ENCODE data around the gene SLC23A1.
"Not testable (repeated sequence)": the region's sequence is repeated elsewhere in the genome, so short reads cannot be mapped to it uniquely, and the experiment has no call there.

Gene SLC23A1

GRCh38 chr5:139363937-139364336, 19.2 kb downstream of the SLC23A1 start:
- no peak for DNase-seq

- no peak for DNase-seq
Observed at GRCh38 chr5:139361835-139362429, 21.2 kb downstream of the SLC23A1 start.

- no peak for DNase-seq
Observed at GRCh38 chr5:139360384-139360783, 22.7 kb downstream of the SLC23A1 start.

- DNase-seq = no peak
Observed at GRCh38 chr5:139358064-139358463, 25.0 kb downstream of the SLC23A1 start.

GRCh38 chr5:139355900-139356299, 27.2 kb downstream of the SLC23A1 start:
- not testable (repeated sequence) for DNase-seq

GRCh38 chr5:139354186-139354585, 28.9 kb downstream of the SLC23A1 start:
- DNase-seq = no peak

GRCh38 chr5:139347863-139348262, 35.2 kb downstream of the SLC23A1 start:
- DNase-seq = not testable (repeated sequence)

DNA sequence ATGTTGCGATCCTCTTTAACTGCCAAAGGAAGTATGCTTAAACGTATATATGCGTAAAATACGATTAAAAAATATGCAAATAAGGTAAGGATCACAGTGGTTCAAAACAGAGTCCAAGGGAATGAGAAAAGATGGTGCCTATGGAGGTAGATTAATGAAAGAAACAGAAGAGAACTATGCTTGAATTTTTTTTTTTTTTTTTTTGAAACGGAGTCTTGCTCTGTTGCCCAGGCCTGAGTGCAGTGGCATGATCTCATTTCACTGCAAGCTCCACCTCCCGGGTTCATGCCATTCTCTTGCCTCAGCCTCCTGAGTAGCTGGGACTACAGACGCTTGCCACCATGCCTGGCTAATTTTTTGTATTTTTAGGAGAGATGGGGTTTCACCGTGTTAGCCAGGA, 37.7 kb downstream of the SLC23A1 start:
- not testable (repeated sequence) for DNase-seq

DNA sequence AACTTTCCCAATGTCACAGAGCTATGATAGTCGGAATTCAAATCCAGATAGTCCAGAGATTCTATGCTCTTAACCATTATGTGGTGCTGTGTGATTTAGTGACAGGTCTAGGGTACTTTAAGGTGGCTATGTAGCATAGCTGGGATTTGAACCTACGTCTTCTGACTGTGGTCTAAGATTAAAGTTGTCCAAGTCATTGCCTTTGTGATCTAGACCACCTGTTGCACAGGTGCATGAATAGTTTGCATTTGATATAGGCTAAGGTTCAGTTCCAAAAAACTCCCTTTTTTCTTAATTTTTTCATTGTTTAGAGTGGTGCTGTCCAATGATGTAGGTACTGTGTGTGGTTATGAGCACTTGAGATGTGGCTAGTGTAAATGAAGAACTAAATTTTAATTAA, 38.9 kb downstream of the SLC23A1 start:
- no peak for DNase-seq

DNA sequence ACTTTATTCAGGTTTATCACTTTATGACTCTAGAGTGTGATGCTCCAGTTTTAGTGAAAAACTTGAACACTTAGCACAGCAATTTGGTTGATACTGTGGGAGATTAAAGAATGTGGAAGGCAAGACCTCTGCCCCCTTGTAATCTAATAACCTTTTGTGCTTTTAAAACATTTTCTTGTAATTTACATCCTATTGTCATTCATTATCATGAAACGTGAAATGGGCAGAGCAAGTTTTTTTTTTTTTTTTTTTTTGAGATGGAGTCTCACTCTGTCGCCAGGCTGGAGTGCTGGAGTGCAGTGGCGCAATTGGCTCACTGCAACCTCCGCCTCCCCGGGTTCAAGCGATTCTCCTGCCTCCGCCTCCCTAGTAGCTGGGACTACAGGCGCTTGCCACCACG, 39.6 kb downstream of the SLC23A1 start:
- DNase-seq = no peak

GRCh38 chr5:139342423-139342723, 40.7 kb downstream of the SLC23A1 start:
- DNase-seq = no peak

DNA sequence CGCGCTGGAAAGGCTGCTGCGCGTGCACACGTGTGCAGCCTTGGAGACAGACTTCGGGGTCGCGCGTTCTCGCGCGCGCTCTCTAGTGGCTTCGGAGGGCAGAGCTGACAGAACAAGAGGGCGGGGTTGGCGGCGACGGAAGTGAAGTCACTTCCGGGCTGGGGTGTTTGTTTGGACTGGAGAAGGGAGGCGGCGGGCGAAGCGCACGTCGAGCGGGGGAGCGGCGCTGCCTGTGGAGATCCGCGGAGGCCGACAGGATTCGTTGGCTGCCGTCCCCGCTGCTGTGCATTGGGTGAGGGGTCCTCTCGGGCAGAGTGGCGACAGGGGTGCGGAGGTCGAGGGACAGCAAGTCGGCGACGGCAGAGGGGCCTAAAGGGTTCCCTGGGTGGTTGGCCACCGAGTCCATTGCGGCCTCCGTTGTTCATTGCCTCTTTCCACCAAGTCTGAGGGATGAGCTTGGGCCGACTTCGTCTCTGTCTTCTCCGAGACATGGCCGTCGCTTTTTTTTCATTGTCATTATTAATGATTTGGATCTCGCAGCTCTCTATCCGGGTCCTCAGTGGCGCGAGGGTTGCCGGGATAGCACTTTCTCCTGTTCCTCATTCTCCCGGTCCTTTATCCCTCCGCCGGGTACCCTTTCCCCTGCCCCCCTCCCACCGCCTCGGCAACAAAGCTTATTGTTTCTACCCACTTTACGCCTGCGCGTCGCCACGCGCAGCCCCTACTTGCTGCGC, 41.2 kb downstream of the SLC23A1 start, which contains the start of gene PAIP2:
Gene PAIP2, plus strand, starts transcription at position 166 of the 734 bp plus-strand sequence. CDS start 21,931 bp downstream, outside the sequence.
- DNase-seq = peak; percentile 95

GRCh38 chr5:139341187-139341688, 41.9 kb downstream of the SLC23A1 start:
- DNase-seq = no peak

- DNase-seq = no peak
Observed at GRCh38 chr5:139340051-139340450, 43.0 kb downstream of the SLC23A1 start.

DNA sequence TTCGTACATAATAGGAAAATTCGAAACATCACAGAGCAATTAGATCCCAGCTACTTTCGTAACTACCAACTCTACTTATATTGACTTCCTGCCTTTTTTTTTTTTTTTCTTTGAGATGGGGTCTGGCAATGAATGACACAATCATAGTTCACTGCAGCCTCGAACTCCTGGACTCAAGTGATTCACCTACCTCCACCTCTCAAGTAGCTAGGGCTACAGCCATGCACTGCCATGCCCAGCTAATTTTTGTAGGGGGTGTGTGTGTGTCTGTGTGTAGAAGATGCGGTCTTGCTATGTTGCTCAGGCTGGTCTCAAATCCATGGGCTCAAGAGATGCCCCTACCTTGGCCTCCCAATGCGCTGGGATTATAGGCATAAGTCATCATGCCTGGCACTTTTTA, 47.3 kb downstream of the SLC23A1 start:
- peak; percentile 22 for DNase-seq

All from MV-4-11 (cell line).